Natural killer cell treated with Interleukin-12 subunit alpha and Interleukin-12 subunit beta and Interleukin-15 and Interleukin-18, amount 100 ng/mL, for 72 hours (primary cell): ENCODE results near the gene ZNF445. TPM values are rescaled to one million over a fixed set of nuclear protein-coding genes. Genes with fewer than 3 reads are reported as not detected.
A peak's percentile ranks its signal among the peaks of the same experiment; 100 is the strongest.
"Not testable (repeated sequence)": the region's sequence is repeated elsewhere in the genome, so short reads cannot be mapped to it uniquely, and the experiment has no call there.

Source experiments
- ATAC-seq, 2 donors: fragments of 150-1000 bp; cut with Tn5 transposase in 1 of 2; sonication (Bioruptor Pico), chemical (Tn5 transposase) in 1 of 2; 2 replicates each; pipeline ENCODE4 v1.10.0; 2021
- DNase-seq: peaks from one replicate; pipeline ENCODE4 v3.0.0; 2022; ENCODE audit warnings: low spot score
- H3K27ac Mint-ChIP-seq, 2 donors: 1 replicate in 1 of 2; 2 replicates in 1 of 2; pipeline ENCODE4 v1.8.0; 2022; ENCODE audit warnings: mixed read lengths in 2 of 2, mild to moderate bottlenecking in 1 of 2, moderate library complexity in 1 of 2
- H3K27me3 Mint-ChIP-seq, 2 donors: 1 replicate in 1 of 2; 2 replicates in 1 of 2; pipeline ENCODE4 v1.8.0; 2022; ENCODE audit warnings: mixed read lengths in 2 of 2
- H3K36me3 Mint-ChIP-seq: one replicate; pipeline ENCODE4 v1.8.0; 2022; ENCODE audit warnings: mixed read lengths
- H3K4me1 Mint-ChIP-seq, 2 donors: 1 replicate in 1 of 2; 2 replicates in 1 of 2; pipeline ENCODE4 v1.8.0; 2022; ENCODE audit warnings: low read depth in 2 of 2, mixed read lengths in 2 of 2, mild to moderate bottlenecking in 1 of 2
- H3K4me3 Mint-ChIP-seq: one replicate; pipeline ENCODE4 v1.8.0; 2022; ENCODE audit warnings: mixed read lengths
- H3K9me3 Mint-ChIP-seq: 2 replicates; pipeline ENCODE4 v1.8.0; 2022; ENCODE audit warnings: mixed read lengths
- total RNA-seq, 2 donors: library from RNA; stranded (reverse); gene quantifications; one replicate each; pipeline ENCODE4 v1.2.3, GENCODE V29; 2022

The ZNF445 gene
- total RNA-seq, 2 donors from 2014 or later: 25.2 to 33.3 TPM

GRCh38 chr3:44419116-44419922 lies 58.2 kb downstream of the ZNF445 start:
- no peak for ATAC-seq
- peak overlapping the region in 1 of 2 donors; percentile 38 for H3K27ac Mint-ChIP-seq
- no peaks in the 10 kb centered on the region for H3K9me3 Mint-ChIP-seq
- H3K4me3 Mint-ChIP-seq: no peak overlapping the region
- no peaks in the 10 kb centered on the region for H3K36me3 Mint-ChIP-seq
- no peak for DNase-seq
- H3K4me1 Mint-ChIP-seq: peaks cover 0 to 8% of the 10 kb centered on the region in 2 donors
- H3K27me3 Mint-ChIP-seq: no peaks in the 10 kb centered on the region

GRCh38 chr3:44418549-44418948 lies 58.9 kb downstream of the ZNF445 start:
- no peaks in the 10 kb centered on the region for H3K27me3 Mint-ChIP-seq
- DNase-seq (no peak), ATAC-seq (no peak)
- peaks cover 0 to 6% of the 10 kb centered on the region in 2 donors for H3K4me1 Mint-ChIP-seq
- H3K4me3 Mint-ChIP-seq: no peak overlapping the region
- H3K27ac Mint-ChIP-seq: peak overlapping the region in 1 of 2 donors; percentile 38
- no peaks in the 10 kb centered on the region for H3K36me3 Mint-ChIP-seq
- no peaks in the 10 kb centered on the region for H3K9me3 Mint-ChIP-seq

GRCh38 chr3:44418118-44418517 lies 59.4 kb downstream of the ZNF445 start:
- not testable (repeated sequence) for H3K27ac Mint-ChIP-seq, ATAC-seq, DNase-seq, H3K9me3 Mint-ChIP-seq, H3K4me1 Mint-ChIP-seq, H3K4me3 Mint-ChIP-seq, H3K27me3 Mint-ChIP-seq, H3K36me3 Mint-ChIP-seq

- Mint-ChIP-seq H3K4me1 (peaks cover 5 to 7% of the 10 kb centered on the region in 2 donors), H3K4me3 (no peak overlapping the region), H3K9me3 (no peaks in the 10 kb centered on the region), H3K27me3 (no peaks in the 10 kb centered on the region), H3K27ac (peak overlapping the region in 1 of 2 donors; percentile 66), H3K36me3 (no peaks in the 10 kb centered on the region)
- DNase-seq: no peak
- ATAC-seq: no peak
Observed at GRCh38 chr3:44416031-44417030, 61.1 kb downstream of the ZNF445 start.

GRCh38 chr3:44415421-44415820 lies 62.0 kb downstream of the ZNF445 start:
- no peaks in the 10 kb centered on the region for H3K9me3 Mint-ChIP-seq
- no peaks in the 10 kb centered on the region for H3K36me3 Mint-ChIP-seq
- no peak overlapping the region for H3K4me3 Mint-ChIP-seq
- H3K27me3 Mint-ChIP-seq: no peaks in the 10 kb centered on the region
- peaks cover 5 to 9% of the 10 kb centered on the region in 2 donors for H3K4me1 Mint-ChIP-seq
- ATAC-seq: peak in 1 of 2 donors; percentile 17
- H3K27ac Mint-ChIP-seq: no peak overlapping the region
- no peak for DNase-seq

- no peak for ATAC-seq
- no peak for DNase-seq
- Mint-ChIP-seq H3K4me3 (no peak overlapping the region), H3K9me3 (no peaks in the 10 kb centered on the region), H3K27ac (peak overlapping the region in 1 of 2 donors; percentile 6), H3K4me1 (peaks cover 5 to 9% of the 10 kb centered on the region in 2 donors), H3K36me3 (no peaks in the 10 kb centered on the region), H3K27me3 (no peaks in the 10 kb centered on the region)
Observed at GRCh38 chr3:44414517-44415090, 62.9 kb downstream of the ZNF445 start.

GRCh38 chr3:44412365-44412764 lies 65.1 kb downstream of the ZNF445 start:
- Mint-ChIP-seq H3K4me1 (peaks cover 5 to 9% of the 10 kb centered on the region in 2 donors), H3K4me3 (peak overlapping the region; percentile 4), H3K27ac (peak overlapping the region in 1 of 2 donors; percentile 86), H3K36me3 (no peaks in the 10 kb centered on the region), H3K9me3 (no peaks in the 10 kb centered on the region), H3K27me3 (no peaks in the 10 kb centered on the region)
- DNase-seq (no peak), ATAC-seq (no peak)

GRCh38 chr3:44411031-44411645 lies 66.3 kb downstream of the ZNF445 start:
- H3K9me3 Mint-ChIP-seq: no peaks in the 10 kb centered on the region
- no peaks in the 10 kb centered on the region for H3K36me3 Mint-ChIP-seq
- H3K4me3 Mint-ChIP-seq: no peak overlapping the region
- no peak overlapping the region for H3K27ac Mint-ChIP-seq
- DNase-seq (no peak), ATAC-seq (no peak)
- no peaks in the 10 kb centered on the region for H3K27me3 Mint-ChIP-seq
- H3K4me1 Mint-ChIP-seq: peaks cover 5 to 9% of the 10 kb centered on the region in 2 donors

- H3K27ac Mint-ChIP-seq: no peak overlapping the region
- DNase-seq (no peak), ATAC-seq (no peak)
- H3K4me3 Mint-ChIP-seq: no peak overlapping the region
- peaks cover 5 to 9% of the 10 kb centered on the region in 2 donors for H3K4me1 Mint-ChIP-seq
- H3K27me3 Mint-ChIP-seq: no peaks in the 10 kb centered on the region
- H3K9me3 Mint-ChIP-seq: no peaks in the 10 kb centered on the region
- H3K36me3 Mint-ChIP-seq: no peaks in the 10 kb centered on the region
Observed at GRCh38 chr3:44409640-44410410, 67.6 kb downstream of the ZNF445 start.

- Mint-ChIP-seq H3K9me3 (no peaks in the 10 kb centered on the region), H3K4me1 (peaks cover 0 to 4% of the 10 kb centered on the region in 2 donors), H3K36me3 (no peaks in the 10 kb centered on the region), H3K27ac (no peak overlapping the region), H3K4me3 (no peak overlapping the region), H3K27me3 (no peaks in the 10 kb centered on the region)
- no peak for ATAC-seq
- DNase-seq: no peak
Observed at GRCh38 chr3:44402548-44402947, 74.9 kb downstream of the ZNF445 start.

- H3K27ac Mint-ChIP-seq: no peak overlapping the region
- H3K9me3 Mint-ChIP-seq: no peaks in the 10 kb centered on the region
- H3K27me3 Mint-ChIP-seq: no peaks in the 10 kb centered on the region
- H3K36me3 Mint-ChIP-seq: no peaks in the 10 kb centered on the region
- H3K4me3 Mint-ChIP-seq: no peak overlapping the region
- H3K4me1 Mint-ChIP-seq: peaks cover 0 to 4% of the 10 kb centered on the region in 2 donors
- ATAC-seq (no peak), DNase-seq (no peak)
Observed at GRCh38 chr3:44400771-44401170, 76.7 kb downstream of the ZNF445 start.

- Mint-ChIP-seq H3K9me3 (no peaks in the 10 kb centered on the region), H3K4me3 (no peak overlapping the region), H3K36me3 (no peaks in the 10 kb centered on the region), H3K27me3 (no peaks in the 10 kb centered on the region), H3K27ac (no peak overlapping the region), H3K4me1 (peaks cover 0 to 4% of the 10 kb centered on the region in 2 donors)
- DNase-seq (no peak), ATAC-seq (no peak)
Observed at GRCh38 chr3:44398853-44399252, 78.6 kb downstream of the ZNF445 start.

- not testable (repeated sequence) for DNase-seq, ATAC-seq, H3K9me3 Mint-ChIP-seq, H3K27me3 Mint-ChIP-seq, H3K27ac Mint-ChIP-seq, H3K4me1 Mint-ChIP-seq, H3K4me3 Mint-ChIP-seq, H3K36me3 Mint-ChIP-seq
Observed at GRCh38 chr3:44398271-44398670, 79.2 kb downstream of the ZNF445 start.
